Measurements from ENCODE around the gene NAA60.
"Not testable (repeated sequence)": the region's sequence is repeated elsewhere in the genome, so short reads cannot be mapped to it uniquely, and the experiment has no call there.

The NAA60 gene

GRCh38 chr16:3472878-3473595 is 29.6 kb downstream of the NAA60 start:
- no peak for TF ChIP-seq CTCF (conservative IDR thresholded peaks at IDR 0.05)
- no peak overlapping the region for H3K27ac ChIP-seq

- not testable (repeated sequence) for H3K27ac ChIP-seq
Observed at GRCh38 chr16:3473596-3473943, 30.1 kb downstream of the NAA60 start.

GRCh38 chr16:3474136-3474779 is 30.8 kb downstream of the NAA60 start:
- no peak for TF ChIP-seq CTCF (conservative IDR thresholded peaks at IDR 0.05)
- no peak overlapping the region for H3K27ac ChIP-seq

DNA sequence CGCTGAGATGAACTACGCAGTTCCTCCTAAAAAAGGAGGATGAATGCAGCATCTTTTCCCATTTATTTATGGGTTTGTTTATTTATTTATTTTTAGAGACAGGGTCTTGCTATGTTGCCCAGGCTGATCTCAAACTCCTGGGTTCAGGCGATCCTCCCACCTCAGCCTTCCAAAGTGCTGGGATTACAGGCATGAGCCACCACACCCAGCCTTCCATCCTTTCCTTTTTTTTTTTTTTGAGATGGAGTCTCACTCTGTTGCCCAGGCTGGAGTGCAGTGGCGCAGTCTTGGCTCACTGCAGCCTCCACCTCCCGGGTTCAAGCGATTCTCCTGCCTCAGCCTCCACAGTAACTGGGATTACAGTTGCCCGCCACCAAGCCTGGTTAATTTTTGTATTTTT is 31.4 kb downstream of the NAA60 start:
- not testable (repeated sequence) for H3K27ac ChIP-seq

- no peak overlapping the region for H3K27ac ChIP-seq
- no peak for TF ChIP-seq CTCF (conservative IDR thresholded peaks at IDR 0.05)
Observed at GRCh38 chr16:3475604-3476375, 32.3 kb downstream of the NAA60 start.

DNA sequence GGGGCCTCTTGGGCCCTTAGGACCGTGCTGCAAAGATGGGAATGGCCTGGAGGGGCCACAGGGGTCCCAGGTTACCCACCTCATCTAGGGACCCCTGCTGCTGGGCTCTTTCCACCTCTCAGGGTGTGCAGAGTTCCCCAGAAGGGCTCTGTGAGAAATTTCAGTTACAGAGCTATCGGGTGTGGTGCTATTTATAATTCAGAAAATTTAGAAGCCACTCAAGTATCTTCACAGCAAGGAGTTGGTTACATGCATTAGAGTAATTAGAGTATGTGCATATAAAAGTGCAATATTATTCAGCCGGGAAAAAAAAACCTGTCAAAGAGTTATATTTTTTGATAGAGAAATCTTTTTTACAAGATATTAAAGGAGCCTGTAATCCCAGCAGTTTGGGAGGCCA is 32.9 kb downstream of the NAA60 start:
- no peak overlapping the region for H3K27ac ChIP-seq
- TF ChIP-seq CTCF (conservative IDR thresholded peaks at IDR 0.05), result no peak

GRCh38 chr16:3478242-3478925 is 34.9 kb downstream of the NAA60 start:
- no peak for TF ChIP-seq CTCF (conservative IDR thresholded peaks at IDR 0.05)
- H3K27ac ChIP-seq, result no peak overlapping the region

- H3K27ac ChIP-seq, result no peak overlapping the region
- TF ChIP-seq CTCF (conservative IDR thresholded peaks at IDR 0.05), result no peak
Observed at GRCh38 chr16:3479654-3480216, 36.3 kb downstream of the NAA60 start.
